ENCODE data around the gene PTPN20. TPM values are rescaled to one million over a fixed set of nuclear protein-coding genes. Genes with fewer than 3 reads are reported as not detected.

Gene PTPN20
- total RNA-seq, 1 donor from 2014 or later: 1.5 TPM

- no peak overlapping the region for H3K27ac ChIP-seq
- H3K27me3 ChIP-seq: no peaks in the 10 kb centered on the region
- DNase-seq (ENCODE audit: extremely low spot score in 2 of 2): peak in 1 of 2 donors; percentile 88
- TF ChIP-seq POLR2AphosphoS5 (IDR thresholded peaks at IDR 0.05; ENCODE audit: insufficient read depth in 1 of 2, low read depth in 1 of 2) (no peak), POLR2A (IDR thresholded peaks at IDR 0.05) (no peak)
- TF ChIP-seq, protein P1, sequence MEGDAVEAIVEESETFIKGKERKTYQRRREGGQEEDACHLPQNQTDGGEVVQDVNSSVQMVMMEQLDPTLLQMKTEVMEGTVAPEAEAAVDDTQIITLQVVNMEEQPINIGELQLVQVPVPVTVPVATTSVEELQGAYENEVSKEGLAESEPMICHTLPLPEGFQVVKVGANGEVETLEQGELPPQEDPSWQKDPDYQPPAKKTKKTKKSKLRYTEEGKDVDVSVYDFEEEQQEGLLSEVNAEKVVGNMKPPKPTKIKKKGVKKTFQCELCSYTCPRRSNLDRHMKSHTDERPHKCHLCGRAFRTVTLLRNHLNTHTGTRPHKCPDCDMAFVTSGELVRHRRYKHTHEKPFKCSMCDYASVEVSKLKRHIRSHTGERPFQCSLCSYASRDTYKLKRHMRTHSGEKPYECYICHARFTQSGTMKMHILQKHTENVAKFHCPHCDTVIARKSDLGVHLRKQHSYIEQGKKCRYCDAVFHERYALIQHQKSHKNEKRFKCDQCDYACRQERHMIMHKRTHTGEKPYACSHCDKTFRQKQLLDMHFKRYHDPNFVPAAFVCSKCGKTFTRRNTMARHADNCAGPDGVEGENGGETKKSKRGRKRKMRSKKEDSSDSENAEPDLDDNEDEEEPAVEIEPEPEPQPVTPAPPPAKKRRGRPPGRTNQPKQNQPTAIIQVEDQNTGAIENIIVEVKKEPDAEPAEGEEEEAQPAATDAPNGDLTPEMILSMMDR (IDR thresholded peaks at IDR 0.05): peak; percentile 13 to 58 (median 27)
- no peaks in the 10 kb centered on the region for H3K36me3 ChIP-seq
- no peaks in the 10 kb centered on the region for H3K9me3 ChIP-seq
- H3K4me3 ChIP-seq: no peak overlapping the region
- no peaks in the 10 kb centered on the region for H3K4me1 ChIP-seq
- intact Hi-C loops (cut with DNase I): no loop called here
These were observed 113.4 kb downstream of the PTPN20 start for GRCh38 chr10:47024399-47025252.

DNA sequence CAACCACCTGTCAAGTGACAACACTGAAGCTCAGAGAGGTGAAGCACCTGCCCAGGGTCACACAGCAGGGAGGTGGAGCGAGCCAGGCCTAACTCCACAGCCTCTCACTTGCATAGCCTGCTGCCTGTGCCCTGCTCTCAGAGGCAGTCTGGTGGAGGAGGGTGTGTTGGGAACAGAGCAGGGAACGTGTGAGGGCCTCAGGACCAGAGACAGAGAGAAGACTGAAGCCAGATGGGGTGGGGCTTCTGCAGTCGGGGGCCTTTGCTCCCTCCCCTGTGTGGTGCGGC is 114.0 kb downstream of the PTPN20 start:
- TF ChIP-seq, protein P1 (IDR thresholded peaks at IDR 0.05): no peak
- TF ChIP-seq POLR2A (IDR thresholded peaks at IDR 0.05) (no peak), POLR2AphosphoS5 (IDR thresholded peaks at IDR 0.05; ENCODE audit: insufficient read depth in 1 of 2, low read depth in 1 of 2) (no peak)
- Histone ChIP-seq H3K27me3 (no peaks in the 10 kb centered on the region), H3K27ac (no peak overlapping the region), H3K9me3 (no peaks in the 10 kb centered on the region), H3K36me3 (no peaks in the 10 kb centered on the region), H3K4me1 (no peaks in the 10 kb centered on the region), H3K4me3 (no peak overlapping the region)
- intact Hi-C loops (cut with DNase I): no loop called here
- DNase-seq (ENCODE audit: extremely low spot score in 2 of 2): peak in 1 of 2 donors; percentile 92

DNA sequence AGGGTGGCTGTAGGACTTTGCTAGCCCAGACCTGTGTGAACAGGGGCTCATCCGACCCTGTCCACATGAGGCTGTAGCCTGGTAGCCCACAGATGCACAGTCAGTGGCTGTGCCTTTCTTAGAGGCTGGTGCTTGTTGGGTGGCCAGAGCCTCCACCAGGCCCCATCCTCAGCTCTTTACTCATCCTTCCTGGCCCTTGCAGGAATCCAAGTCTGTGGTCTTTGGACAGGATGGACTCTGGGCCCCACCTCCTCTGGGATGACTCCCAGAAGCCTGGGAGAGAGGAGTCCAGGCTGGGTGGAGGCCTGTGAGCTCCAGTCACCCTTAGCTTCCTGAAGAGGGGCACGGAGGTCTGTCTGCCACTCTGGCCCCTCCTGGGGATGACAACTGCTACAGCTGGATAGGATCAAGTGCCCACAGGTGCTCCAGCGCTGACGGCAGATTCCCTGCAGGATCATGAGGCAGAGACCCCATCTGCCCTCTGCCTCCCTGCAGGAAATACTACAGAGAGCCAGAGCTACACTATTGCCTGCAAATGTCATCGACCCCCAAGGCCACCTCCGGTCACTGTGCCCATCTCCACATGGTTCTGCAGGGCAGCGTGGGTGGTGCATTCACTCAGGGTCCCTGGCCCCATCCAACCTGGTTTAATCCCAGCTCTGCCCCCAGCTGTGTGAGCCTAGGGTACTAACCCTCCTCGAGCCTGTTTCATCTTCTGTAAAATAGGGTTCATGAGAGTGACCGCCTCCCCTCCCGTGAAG is 114.5 kb downstream of the PTPN20 start:
- no peaks in the 10 kb centered on the region for H3K4me1 ChIP-seq
- H3K4me3 ChIP-seq: no peak overlapping the region
- TF ChIP-seq, protein P1 (IDR thresholded peaks at IDR 0.05): no peak
- no peak for TF ChIP-seq POLR2A (IDR thresholded peaks at IDR 0.05)
- no peak for TF ChIP-seq POLR2AphosphoS5 (IDR thresholded peaks at IDR 0.05; ENCODE audit: insufficient read depth in 1 of 2, low read depth in 1 of 2)
- H3K27ac ChIP-seq: no peak overlapping the region
- H3K36me3 ChIP-seq: no peaks in the 10 kb centered on the region
- DNase-seq (ENCODE audit: extremely low spot score in 2 of 2): peak; percentile 85 to 87
- intact Hi-C loops (cut with DNase I): no loop called here
- no peaks in the 10 kb centered on the region for H3K9me3 ChIP-seq
- no peaks in the 10 kb centered on the region for H3K27me3 ChIP-seq

- H3K4me1 ChIP-seq: no peaks in the 10 kb centered on the region
These were observed 115.3 kb downstream of the PTPN20 start for GRCh38 chr10:47026301-47027107.

More at GRCh38 chr10:47026301-47027107, 115.3 kb downstream of the PTPN20 start:
- no peak overlapping the region for H3K4me3 ChIP-seq
- peak; percentile 77 to 93 for DNase-seq (ENCODE audit: extremely low spot score in 2 of 2)
- intact Hi-C loops (cut with DNase I): no loop called here
- no peaks in the 10 kb centered on the region for H3K36me3 ChIP-seq
- no peaks in the 10 kb centered on the region for H3K27me3 ChIP-seq
- H3K9me3 ChIP-seq: no peaks in the 10 kb centered on the region
- no peak for TF ChIP-seq POLR2A (IDR thresholded peaks at IDR 0.05)
- TF ChIP-seq, protein P1 (IDR thresholded peaks at IDR 0.05): no peak
- TF ChIP-seq POLR2AphosphoS5 (IDR thresholded peaks at IDR 0.05; ENCODE audit: insufficient read depth in 1 of 2, low read depth in 1 of 2): no peak
- no peak overlapping the region for H3K27ac ChIP-seq
